Astrocyte of the spinal cord (primary cell): Measurements from ENCODE around the gene HS6ST1.

ENCODE experiments used
- DNase-seq: peaks from one replicate; pipeline ENCODE4 v3.0.0; 2011; ENCODE audit warnings: low read depth, low spot score
- H3K4me3 ChIP-seq: 2 replicates; pipeline ENCODE4 v1.5.1; 2011; ENCODE audit warnings: low read depth, mild to moderate bottlenecking, low read length, moderate library complexity
- in situ Hi-C: cut with HindIII; loops from 2 replicates; pipeline ENCODE4 v1.10.0; 2017; ENCODE audit warnings: low sequenced_read_pairs
- TF ChIP-seq, protein P1 (sequence below): IDR thresholded peaks from 2 replicates; pipeline ENCODE4 v1.5.1; 2012; ENCODE audit warnings: low read depth, mild to moderate bottlenecking, low read length, inconsistent platforms

Gene HS6ST1

DNA sequence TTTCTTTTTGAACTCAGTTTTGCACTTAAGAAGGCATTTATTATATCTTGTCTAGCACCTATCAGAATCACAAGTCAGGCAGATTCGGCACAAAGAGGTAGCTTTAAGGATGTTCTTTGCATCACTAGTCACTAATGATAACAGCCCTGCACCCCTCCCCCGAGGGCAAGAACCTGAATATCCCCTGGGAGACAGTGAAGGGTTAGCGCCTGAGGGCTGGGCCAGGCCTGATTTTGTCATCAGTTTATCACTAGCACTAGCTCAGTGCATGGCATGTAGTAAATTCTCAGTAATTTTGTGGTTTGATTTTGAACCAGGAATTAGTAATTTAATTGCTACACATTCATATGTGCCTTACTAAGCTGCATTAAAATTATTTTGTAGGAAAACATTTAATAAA is 23.9 kb upstream of the HS6ST1 start:
- H3K4me3 ChIP-seq = no peak overlapping the region
- in situ Hi-C loops = no loop called here
- no peak for DNase-seq
- TF ChIP-seq, protein P1, sequence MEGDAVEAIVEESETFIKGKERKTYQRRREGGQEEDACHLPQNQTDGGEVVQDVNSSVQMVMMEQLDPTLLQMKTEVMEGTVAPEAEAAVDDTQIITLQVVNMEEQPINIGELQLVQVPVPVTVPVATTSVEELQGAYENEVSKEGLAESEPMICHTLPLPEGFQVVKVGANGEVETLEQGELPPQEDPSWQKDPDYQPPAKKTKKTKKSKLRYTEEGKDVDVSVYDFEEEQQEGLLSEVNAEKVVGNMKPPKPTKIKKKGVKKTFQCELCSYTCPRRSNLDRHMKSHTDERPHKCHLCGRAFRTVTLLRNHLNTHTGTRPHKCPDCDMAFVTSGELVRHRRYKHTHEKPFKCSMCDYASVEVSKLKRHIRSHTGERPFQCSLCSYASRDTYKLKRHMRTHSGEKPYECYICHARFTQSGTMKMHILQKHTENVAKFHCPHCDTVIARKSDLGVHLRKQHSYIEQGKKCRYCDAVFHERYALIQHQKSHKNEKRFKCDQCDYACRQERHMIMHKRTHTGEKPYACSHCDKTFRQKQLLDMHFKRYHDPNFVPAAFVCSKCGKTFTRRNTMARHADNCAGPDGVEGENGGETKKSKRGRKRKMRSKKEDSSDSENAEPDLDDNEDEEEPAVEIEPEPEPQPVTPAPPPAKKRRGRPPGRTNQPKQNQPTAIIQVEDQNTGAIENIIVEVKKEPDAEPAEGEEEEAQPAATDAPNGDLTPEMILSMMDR = no peak

GRCh38 chr2:128341621-128342020 is 23.0 kb upstream of the HS6ST1 start:
- in situ Hi-C loops = no loop called here
- TF ChIP-seq, protein P1 = no peak
- no peak for DNase-seq
- H3K4me3 ChIP-seq = no peak overlapping the region

DNA sequence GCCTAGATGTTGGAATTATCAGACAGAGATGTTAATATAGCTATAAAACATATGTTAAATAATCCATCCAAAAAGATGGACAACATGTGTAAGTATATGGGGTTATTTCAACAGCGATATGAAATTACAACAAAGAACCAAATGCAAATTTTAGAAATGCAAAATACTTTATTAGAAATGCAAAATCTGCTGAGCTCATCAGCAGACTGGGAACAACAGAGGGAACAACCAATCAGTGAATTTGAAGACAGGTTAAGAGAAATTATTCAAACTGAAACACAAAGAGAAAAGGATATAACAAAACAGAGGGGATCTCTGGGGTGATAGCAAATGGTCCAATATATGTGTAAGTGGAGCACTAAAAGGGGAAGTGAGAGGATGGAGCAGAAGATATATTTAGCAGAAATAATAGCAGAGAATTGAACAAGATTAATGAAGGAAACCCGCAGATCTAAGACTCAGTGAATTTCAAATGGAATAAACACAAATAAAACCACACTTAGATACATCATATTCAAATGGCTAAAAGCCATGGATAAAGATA is 13.5 kb upstream of the HS6ST1 start:
- H3K4me3 ChIP-seq = no peak overlapping the region
- TF ChIP-seq, protein P1 = no peak
- in situ Hi-C loops = no loop called here
- no peak for DNase-seq

GRCh38 chr2:128330583-128330982 is 11.9 kb upstream of the HS6ST1 start:
- in situ Hi-C loops = no loop called here
- no peak for DNase-seq
- no peak overlapping the region for H3K4me3 ChIP-seq
- TF ChIP-seq, protein P1 = no peak

DNA sequence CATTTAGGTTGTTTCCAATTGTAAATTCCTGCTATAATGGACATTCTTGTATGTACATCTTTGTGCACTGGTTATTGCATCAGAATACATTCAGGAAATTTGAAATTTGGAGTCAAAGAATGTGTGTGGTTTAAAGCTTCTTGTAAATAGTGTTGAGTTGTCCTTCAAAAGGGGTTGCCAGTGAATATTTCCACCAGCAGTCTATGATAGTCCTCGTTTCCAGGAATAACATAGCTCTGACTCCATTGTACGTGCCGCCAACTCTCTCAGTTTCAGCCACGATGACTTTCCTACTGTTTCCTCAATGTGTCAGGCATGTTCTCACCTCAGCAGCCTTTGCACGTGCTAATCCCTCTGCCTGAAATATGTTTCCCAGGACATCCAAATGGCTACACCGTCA is 10.9 kb upstream of the HS6ST1 start:
- no peak for DNase-seq
- TF ChIP-seq, protein P1 = no peak
- H3K4me3 ChIP-seq = no peak overlapping the region
- in situ Hi-C loops = no loop called here

- in situ Hi-C loops = no loop called here
- TF ChIP-seq, protein P1 = no peak
- H3K4me3 ChIP-seq = no peak overlapping the region
- no peak for DNase-seq
These were observed 8.7 kb upstream of the HS6ST1 start for GRCh38 chr2:128327180-128327964.
